ENCODE measurements around the gene NPRL2. TPM values are rescaled to one million over a fixed set of nuclear protein-coding genes. Genes with fewer than 3 reads are reported as not detected.
A peak's percentile ranks its signal among the peaks of the same experiment; 100 is the strongest.

Gene NPRL2
- total and polyA plus RNA-seq, 9 of the 15 experiments (the other 6 are each of a cell fraction or from before 2014, with no cell fraction given): 17.4 to 40.4 (median 24.4) TPM

DNA sequence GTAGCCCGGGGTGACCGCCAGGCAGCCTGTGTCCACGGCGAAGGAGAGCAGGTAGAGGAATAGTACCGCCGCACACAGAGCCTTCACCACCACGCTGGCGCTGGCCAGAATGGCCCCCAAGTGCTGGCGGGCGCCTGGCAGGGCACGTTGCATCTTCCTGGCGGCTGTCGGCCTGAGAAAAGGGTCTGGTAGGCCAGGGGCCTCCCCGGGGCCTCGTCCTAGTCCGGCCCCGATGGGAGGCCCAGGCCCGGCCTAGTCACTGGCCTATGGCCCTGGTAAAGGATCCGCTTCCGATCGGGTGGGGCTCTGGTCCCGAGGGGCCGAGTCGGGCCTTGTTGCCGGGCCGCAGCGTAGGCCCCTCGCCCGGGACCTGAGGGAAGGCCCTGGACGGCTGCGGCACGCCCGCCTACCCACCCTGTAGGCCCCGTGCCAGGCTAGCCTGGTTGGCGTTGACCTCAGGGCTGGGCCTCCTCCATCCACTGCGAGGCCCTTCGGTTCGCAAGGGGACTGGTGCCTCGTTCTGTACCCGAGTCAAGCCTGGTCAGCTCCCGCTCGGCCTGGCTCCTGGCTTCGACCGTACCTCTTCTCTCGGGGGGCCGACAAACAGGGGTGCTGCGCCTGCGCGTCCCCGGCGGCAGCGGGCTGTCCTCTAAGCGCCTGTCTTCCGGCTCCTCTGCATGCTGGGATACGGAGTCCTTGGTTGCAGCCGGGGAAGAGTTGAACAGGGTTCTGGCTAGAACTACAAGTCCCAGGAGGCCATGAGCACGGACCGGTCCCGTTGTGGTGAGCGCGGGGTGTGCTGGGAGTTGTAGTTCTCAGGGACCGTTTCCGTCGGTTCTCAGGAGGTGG is 8.6 kb upstream of the NPRL2 start, which contains the start of gene TMEM115 (continued):
- TF ChIP-seq YBX1 (IDR thresholded peaks at IDR 0.05) (no peak), FIP1L1 (IDR thresholded peaks at IDR 0.05; ENCODE audit: low read depth, low read length, poor library complexity, severe bottlenecking) (no peak), SP1 (CRISPR knock-in tag; IDR thresholded peaks at IDR 0.05) (peak; percentile 74; the same call in 1 of the 2 replicates), SIX5 (IDR thresholded peaks at IDR 0.05; ENCODE audit: borderline replicate concordance in 1 of 2, insufficient read depth in 1 of 2, low read depth in 1 of 2, low read length in 2 of 2) (peak; percentile 99), ZSCAN29 (IDR thresholded peaks at IDR 0.05) (no peak), BRCA1 (IDR thresholded peaks at IDR 0.05) (no peak), BRCA1 (CRISPR knock-in tag; IDR thresholded peaks at IDR 0.05) (no peak), BCL6 (CRISPR knock-in tag; IDR thresholded peaks at IDR 0.05) (no peak), HDAC6 (IDR thresholded peaks at IDR 0.05; ENCODE audit: low read depth, low read length) (no peak), ZBTB7A (IDR thresholded peaks at IDR 0.05; ENCODE audit: borderline replicate concordance, control insufficient read depth, low read depth, low read length) (0 out of 2 replicates have a peak, but pooled peaks have one; percentile 19), OTX1 (CRISPR knock-in tag; IDR thresholded peaks at IDR 0.05) (no peak), ATF1 (CRISPR knock-in tag; IDR thresholded peaks at IDR 0.05) (no peak), ATF1 (tag; IDR thresholded peaks at IDR 0.05) (peak; percentile 80; the same call in 1 of the 2 replicates), POLR2A (conservative IDR thresholded peaks at IDR 0.05) (peak; percentile 63; the same call in 1 of the 2 replicates), NCOA2 (IDR thresholded peaks at IDR 0.05; ENCODE audit: partially characterized antibody in 2 of 2) (no peak), STAG1 (CRISPR knock-in tag; IDR thresholded peaks at IDR 0.05; ENCODE audit: borderline replicate concordance) (no peak), HDAC1 (IDR thresholded peaks at IDR 0.05) (no peak; a peak in 1 of 4 replicates), ZNF134 (CRISPR knock-in tag; conservative IDR thresholded peaks at IDR 0.05) (0 out of 2 replicates have a peak, but pooled peaks have one; percentile 21), ZNF717 (CRISPR knock-in tag; IDR thresholded peaks at IDR 0.05) (no peak), CTBP1 (IDR thresholded peaks at IDR 0.05; ENCODE audit: borderline replicate concordance) (0 out of 2 replicates have a peak, but pooled peaks have one; percentile 38), NFIX (CRISPR knock-in tag; IDR thresholded peaks at IDR 0.05; ENCODE audit: low read depth) (no peak), RBFOX2 (IDR thresholded peaks at IDR 0.05; ENCODE audit: low read depth, low read length) (peak; percentile 77), ZNF354B (CRISPR knock-in tag; IDR thresholded peaks at IDR 0.05) (0 out of 2 replicates have a peak, but pooled peaks have one; percentile 7), GTF2A2 (tag; IDR thresholded peaks at IDR 0.05) (no peak), KDM4B (IDR thresholded peaks at IDR 0.05; ENCODE audit: borderline replicate concordance in 2 of 2, low read depth in 1 of 2) (0 out of 4 replicates have a peak, but pooled peaks of 1 of the 2 experiments have one; percentile 53)
- TF ChIP-seq, protein P1, sequence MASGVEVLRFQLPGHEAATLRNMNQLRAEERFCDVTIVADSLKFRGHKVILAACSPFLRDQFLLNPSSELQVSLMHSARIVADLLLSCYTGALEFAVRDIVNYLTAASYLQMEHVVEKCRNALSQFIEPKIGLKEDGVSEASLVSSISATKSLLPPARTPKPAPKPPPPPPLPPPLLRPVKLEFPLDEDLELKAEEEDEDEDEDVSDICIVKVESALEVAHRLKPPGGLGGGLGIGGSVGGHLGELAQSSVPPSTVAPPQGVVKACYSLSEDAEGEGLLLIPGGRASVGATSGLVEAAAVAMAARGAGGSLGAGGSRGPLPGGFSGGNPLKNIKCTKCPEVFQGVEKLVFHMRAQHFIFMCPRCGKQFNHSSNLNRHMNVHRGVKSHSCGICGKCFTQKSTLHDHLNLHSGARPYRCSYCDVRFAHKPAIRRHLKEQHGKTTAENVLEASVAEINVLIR (CRISPR knock-in tag; IDR thresholded peaks at IDR 0.05): peak; percentile 53
- TF ChIP-seq, protein P2, sequence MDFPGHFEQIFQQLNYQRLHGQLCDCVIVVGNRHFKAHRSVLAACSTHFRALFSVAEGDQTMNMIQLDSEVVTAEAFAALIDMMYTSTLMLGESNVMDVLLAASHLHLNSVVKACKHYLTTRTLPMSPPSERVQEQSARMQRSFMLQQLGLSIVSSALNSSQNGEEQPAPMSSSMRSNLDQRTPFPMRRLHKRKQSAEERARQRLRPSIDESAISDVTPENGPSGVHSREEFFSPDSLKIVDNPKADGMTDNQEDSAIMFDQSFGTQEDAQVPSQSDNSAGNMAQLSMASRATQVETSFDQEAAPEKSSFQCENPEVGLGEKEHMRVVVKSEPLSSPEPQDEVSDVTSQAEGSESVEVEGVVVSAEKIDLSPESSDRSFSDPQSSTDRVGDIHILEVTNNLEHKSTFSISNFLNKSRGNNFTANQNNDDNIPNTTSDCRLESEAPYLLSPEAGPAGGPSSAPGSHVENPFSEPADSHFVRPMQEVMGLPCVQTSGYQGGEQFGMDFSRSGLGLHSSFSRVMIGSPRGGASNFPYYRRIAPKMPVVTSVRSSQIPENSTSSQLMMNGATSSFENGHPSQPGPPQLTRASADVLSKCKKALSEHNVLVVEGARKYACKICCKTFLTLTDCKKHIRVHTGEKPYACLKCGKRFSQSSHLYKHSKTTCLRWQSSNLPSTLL (IDR thresholded peaks at IDR 0.05): no peak

All from K562 (cell line).